ENCODE results near the gene KCNAB1. TPM values are rescaled to one million over a fixed set of nuclear protein-coding genes. Genes with fewer than 3 reads are reported as not detected.

Gene KCNAB1
- total and polyA plus RNA-seq, 2 donors (not counting 1 experiment from before 2014, with no cell fraction given), result not detected

- no peak overlapping the region for H3K27ac Mint-ChIP-seq
- POLR2A ChIA-PET, result no interaction called here
- no peaks in the 10 kb centered on the region for H3K36me3 ChIP-seq (replicated peaks in 1 of 2; ENCODE audit: control extremely low read depth in 1 of 2, control insufficient read depth in 1 of 2, extremely low read depth in 1 of 2, insufficient read depth in 2 of 2, low read length in 1 of 2)
- CTCF ChIA-PET, result no interaction called here
- no peak overlapping the region for H3K9ac ChIP-seq (ENCODE audit: low read length)
- no peaks in the 10 kb centered on the region for H3K9me3 Mint-ChIP-seq (ENCODE audit: insufficient read depth)
- no peaks in the 10 kb centered on the region for H3K27me3 ChIP-seq (replicated peaks in 1 of 4; ENCODE audit: control extremely low read depth in 1 of 4, control insufficient read depth in 3 of 4, insufficient read depth in 4 of 4, low read length in 3 of 4)
- no peaks in the 10 kb centered on the region for H3K4me1 ChIP-seq (ENCODE audit: control insufficient read depth in 2 of 2, insufficient read depth in 2 of 2, low read length in 2 of 2)
- WGBS (ENCODE audit: insufficient coverage), result no CpG with 5 or more reads among the region's 1 CpG
- no peak overlapping the region for H3K27ac ChIP-seq (ENCODE audit: low read length in 2 of 2)
- H3K4me3 ChIP-seq (ENCODE audit: control extremely low read depth in 1 of 5, extremely low read depth in 1 of 5, insufficient read depth in 1 of 5, low read depth in 2 of 5, low read length in 4 of 5), result no peak overlapping the region
- TF ChIP-seq CTCF (IDR thresholded peaks at IDR 0.05) (no peak), EZH2 (IDR thresholded peaks at IDR 0.05; ENCODE audit: borderline replicate concordance, insufficient read depth, low read depth, low read length, poor library complexity, severe bottlenecking) (no peak)
- no peak overlapping the region for H3K4me2 ChIP-seq (replicated peaks; ENCODE audit: low read depth, low read length, poor library complexity, severe bottlenecking)
- H3K9me3 ChIP-seq (ENCODE audit: control extremely low read depth in 1 of 3, control insufficient read depth in 2 of 3, insufficient read depth in 1 of 3, low read length in 2 of 3), result no peaks in the 10 kb centered on the region
- H3K79me2 ChIP-seq (ENCODE audit: control insufficient read depth, insufficient read depth, low read length), result no peaks in the 10 kb centered on the region
- H3K27me3 Mint-ChIP-seq, result peaks cover 12% of the 10 kb centered on the region
- ATAC-seq (ENCODE audit: low read depth), result no peak
- intact Hi-C loops (cut with micrococcal nuclease), result no loop called here
- DNase-seq, result no peak
- no peak overlapping the region for H2AFZ ChIP-seq (ENCODE audit: insufficient read depth, low read depth, low read length, poor library complexity, severe bottlenecking)
- no peaks in the 10 kb centered on the region for H4K20me1 ChIP-seq (ENCODE audit: control insufficient read depth, insufficient read depth, low read length, poor library complexity, severe bottlenecking)
- no peaks in the 10 kb centered on the region for H3K4me1 Mint-ChIP-seq
- H3K4me3 Mint-ChIP-seq, result no peak overlapping the region
Observed at GRCh38 chr3:156316076-156316475, 195.7 kb downstream of the KCNAB1 start.

- no peak overlapping the region for H3K4me3 Mint-ChIP-seq
- no peaks in the 10 kb centered on the region for H3K27me3 ChIP-seq (replicated peaks in 1 of 4; ENCODE audit: control extremely low read depth in 1 of 4, control insufficient read depth in 3 of 4, insufficient read depth in 4 of 4, low read length in 3 of 4)
- no peaks in the 10 kb centered on the region for H4K20me1 ChIP-seq (ENCODE audit: control insufficient read depth, insufficient read depth, low read length, poor library complexity, severe bottlenecking)
- no peak overlapping the region for H3K9ac ChIP-seq (ENCODE audit: low read length)
- H3K27ac ChIP-seq (ENCODE audit: low read length in 2 of 2), result no peak overlapping the region
- no peak overlapping the region for H3K4me3 ChIP-seq (ENCODE audit: control extremely low read depth in 1 of 5, extremely low read depth in 1 of 5, insufficient read depth in 1 of 5, low read depth in 2 of 5, low read length in 4 of 5)
- TF ChIP-seq EZH2 (IDR thresholded peaks at IDR 0.05; ENCODE audit: borderline replicate concordance, insufficient read depth, low read depth, low read length, poor library complexity, severe bottlenecking), result no peak
- TF ChIP-seq CTCF (IDR thresholded peaks at IDR 0.05), result no peak
- H3K27me3 Mint-ChIP-seq, result peaks cover 3% of the 10 kb centered on the region
- no peak overlapping the region for H3K27ac Mint-ChIP-seq
- DNase-seq (no peak), ATAC-seq (ENCODE audit: low read depth) (no peak)
- H3K36me3 ChIP-seq (replicated peaks in 1 of 2; ENCODE audit: control extremely low read depth in 1 of 2, control insufficient read depth in 1 of 2, extremely low read depth in 1 of 2, insufficient read depth in 2 of 2, low read length in 1 of 2), result no peaks in the 10 kb centered on the region
- H3K4me1 ChIP-seq (ENCODE audit: control insufficient read depth in 2 of 2, insufficient read depth in 2 of 2, low read length in 2 of 2), result no peaks in the 10 kb centered on the region
- no peaks in the 10 kb centered on the region for H3K79me2 ChIP-seq (ENCODE audit: control insufficient read depth, insufficient read depth, low read length)
- no peaks in the 10 kb centered on the region for H3K9me3 ChIP-seq (ENCODE audit: control extremely low read depth in 1 of 3, control insufficient read depth in 2 of 3, insufficient read depth in 1 of 3, low read length in 2 of 3)
- no peak overlapping the region for H2AFZ ChIP-seq (ENCODE audit: insufficient read depth, low read depth, low read length, poor library complexity, severe bottlenecking)
- no peak overlapping the region for H3K4me2 ChIP-seq (replicated peaks; ENCODE audit: low read depth, low read length, poor library complexity, severe bottlenecking)
- no peaks in the 10 kb centered on the region for H3K9me3 Mint-ChIP-seq (ENCODE audit: insufficient read depth)
- ChIA-PET CTCF (interaction anchor here (1.5 kb wide), 1 partner anchor 24 kb away, joined by 3 read pairs; no protein-coding TSS in a partner anchor), POLR2A (no interaction called here)
- no peaks in the 10 kb centered on the region for H3K4me1 Mint-ChIP-seq
- WGBS (ENCODE audit: insufficient coverage), result no CpG with 5 or more reads among the region's 4 CpGs
- intact Hi-C loops (cut with micrococcal nuclease), result no loop called here
Observed at GRCh38 chr3:156317462-156318074, 197.2 kb downstream of the KCNAB1 start.

Data from B cell (primary cell).